Activated CD4-positive, CD25-positive, alpha-beta regulatory T cell treated with anti-CD3 and anti-CD28 coated beads, Interleukin-2, amount 50 U/mL, for 72 hours (primary cell): ENCODE results near the gene UBFD1.
"Not testable (repeated sequence)": the region's sequence is repeated elsewhere in the genome, so short reads cannot be mapped to it uniquely, and the experiment has no call there.

Source experiments
- DNase-seq: peaks from one replicate; pipeline ENCODE4 v3.0.0; 2021

UBFD1 gene

GRCh38 chr16:23570992-23571632 is 13.6 kb downstream of the UBFD1 start:
- DNase-seq: no peak

GRCh38 chr16:23571895-23572294 is 14.4 kb downstream of the UBFD1 start:
- no peak for DNase-seq

DNA sequence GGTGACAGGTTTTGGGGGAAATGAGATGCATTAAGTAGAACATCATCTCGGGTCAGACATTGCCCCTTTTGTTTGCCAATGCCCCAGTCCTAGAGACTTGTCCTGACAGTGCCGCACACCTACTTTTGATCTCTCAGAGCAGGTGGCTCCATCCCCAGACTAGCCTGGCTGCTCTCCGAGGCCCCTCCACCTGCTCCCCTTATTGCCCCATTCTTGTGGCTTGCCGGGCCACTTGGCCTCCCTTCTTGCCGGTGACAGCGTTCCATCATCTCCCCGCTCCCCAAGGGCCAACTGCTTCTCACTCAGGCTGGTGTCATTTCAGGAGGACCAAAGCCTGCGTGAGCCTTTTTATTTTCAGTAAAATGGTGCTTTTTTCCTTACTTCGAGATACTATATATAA is 14.9 kb downstream of the UBFD1 start:
- DNase-seq: no peak

GRCh38 chr16:23573817-23574216 is 16.3 kb downstream of the UBFD1 start:
- DNase-seq: no peak

DNA sequence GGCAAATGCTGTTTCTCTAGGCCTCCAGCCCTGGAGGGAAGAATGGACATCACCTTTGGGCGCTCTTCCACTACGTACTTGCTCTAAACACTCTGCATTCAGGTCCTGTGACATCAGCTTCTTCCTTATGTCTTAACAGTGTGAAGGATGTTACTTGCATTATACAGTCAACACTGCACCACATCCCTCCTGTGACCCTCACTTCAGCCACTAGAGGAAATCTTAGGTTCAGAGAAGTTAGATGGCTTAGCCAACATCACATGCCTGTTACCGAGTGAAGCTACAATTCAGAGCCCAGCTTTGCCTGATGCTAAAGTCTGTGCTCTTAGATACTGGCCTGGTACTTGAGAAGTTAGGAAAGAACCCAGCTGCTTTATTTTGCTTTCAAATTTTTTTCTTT is 18.3 kb downstream of the UBFD1 start:
- DNase-seq: no peak

DNA sequence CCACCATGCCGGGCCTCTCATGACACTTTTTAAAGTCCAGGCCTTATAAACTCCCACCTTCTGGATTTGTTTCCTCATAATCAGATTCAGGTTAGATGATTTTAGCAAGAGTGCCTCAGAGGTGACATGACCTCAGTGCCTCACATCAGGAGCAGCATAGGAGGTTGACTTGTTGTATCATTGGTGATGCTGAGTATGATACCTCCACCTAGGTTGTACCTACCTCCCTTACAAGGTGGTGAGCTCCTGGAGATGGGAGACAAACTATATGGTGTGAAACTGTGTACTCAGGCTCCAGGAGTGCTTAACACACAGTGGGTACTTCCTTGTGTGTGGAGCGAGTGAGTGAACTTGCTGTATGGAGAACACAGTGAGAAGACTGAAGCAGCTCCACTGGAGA is 20.0 kb downstream of the UBFD1 start:
- no peak for DNase-seq

- no peak for DNase-seq
Observed at GRCh38 chr16:23578101-23578830, 20.7 kb downstream of the UBFD1 start.

DNA sequence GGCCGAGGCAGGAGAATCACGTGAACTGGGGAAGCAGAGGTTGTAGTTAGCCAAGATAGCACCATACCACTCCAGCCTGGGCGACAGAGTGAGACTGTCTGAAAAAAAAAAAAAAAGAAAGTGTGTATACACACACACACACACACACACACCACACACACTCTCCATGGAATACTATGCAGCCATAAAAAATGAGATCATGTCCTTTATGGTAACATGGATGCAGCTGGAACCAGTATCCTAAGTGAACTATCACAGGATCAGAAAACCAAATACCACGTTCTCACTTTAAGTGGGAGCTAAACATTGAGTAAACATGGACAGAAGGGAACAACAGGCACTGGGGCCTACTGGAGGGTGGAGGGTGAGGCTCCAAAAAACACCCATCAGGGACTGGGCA is 21.8 kb downstream of the UBFD1 start:
- no peak for DNase-seq

- DNase-seq: no peak
Observed at GRCh38 chr16:23580391-23580790, 22.9 kb downstream of the UBFD1 start.

GRCh38 chr16:23581764-23582163 is 24.2 kb downstream of the UBFD1 start:
- no peak for DNase-seq

DNA sequence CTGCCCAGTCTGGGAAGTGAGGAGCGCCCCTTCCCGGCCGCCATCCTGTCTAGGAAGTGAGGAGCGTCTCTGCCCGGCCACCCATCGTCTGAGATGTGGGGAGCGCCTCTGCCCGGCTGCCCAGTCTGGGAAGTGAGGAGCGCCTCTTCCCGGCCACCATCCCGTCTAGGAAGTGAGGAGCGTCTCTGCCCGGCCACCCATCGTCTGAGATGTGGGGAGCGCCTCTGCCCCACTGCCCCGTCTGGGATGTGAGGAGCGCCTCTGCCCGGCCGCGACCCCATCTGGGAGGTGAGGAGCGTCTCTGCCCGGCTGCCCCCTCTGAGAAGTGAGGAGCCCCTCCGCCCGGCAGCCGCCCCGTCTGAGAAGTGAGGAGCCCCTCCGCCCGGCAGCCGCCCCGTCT is 25.7 kb downstream of the UBFD1 start:
- not testable (repeated sequence) for DNase-seq

DNA sequence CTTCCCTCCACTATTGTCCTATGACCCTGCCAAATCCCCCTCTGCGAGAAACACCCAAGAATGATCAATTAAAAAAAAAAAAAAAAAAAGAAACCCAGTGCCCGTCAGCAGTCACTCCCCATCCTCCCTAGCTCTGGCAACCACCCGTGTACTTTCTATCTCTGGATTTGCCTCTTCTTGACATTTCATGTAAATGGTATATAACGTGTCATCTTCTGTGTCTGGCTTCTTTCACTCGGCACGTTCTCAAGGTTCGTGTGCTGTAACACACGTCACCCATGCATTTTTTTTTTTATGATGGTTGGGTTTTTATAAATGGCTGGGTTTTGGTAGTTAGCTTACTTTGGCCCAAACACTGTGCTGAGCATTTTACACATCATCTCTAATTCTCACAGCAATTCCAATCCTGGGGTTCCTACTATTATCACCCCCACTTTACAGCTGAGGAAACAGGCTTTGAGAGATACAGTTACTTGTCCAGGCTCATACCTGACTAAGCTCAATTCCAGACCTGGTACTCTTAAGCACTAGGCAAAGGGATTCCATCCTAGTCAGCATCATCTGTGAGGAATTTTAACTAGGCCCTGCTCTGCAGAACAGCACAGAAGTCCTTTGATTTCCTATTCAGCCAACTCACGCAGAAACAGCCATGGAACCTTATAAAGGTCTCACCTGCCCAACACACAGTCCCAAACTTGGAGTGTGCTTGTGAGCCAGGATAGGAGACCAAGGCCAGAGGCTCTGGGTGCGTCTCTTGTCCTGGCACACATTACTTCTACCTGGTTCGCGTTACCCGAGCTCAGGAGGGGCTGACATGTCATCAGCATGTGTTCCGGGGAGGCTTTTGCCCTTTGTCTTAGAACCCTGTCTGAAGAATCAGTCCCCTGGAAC is 26.9 kb downstream of the UBFD1 start:
- DNase-seq: no peak

DNA sequence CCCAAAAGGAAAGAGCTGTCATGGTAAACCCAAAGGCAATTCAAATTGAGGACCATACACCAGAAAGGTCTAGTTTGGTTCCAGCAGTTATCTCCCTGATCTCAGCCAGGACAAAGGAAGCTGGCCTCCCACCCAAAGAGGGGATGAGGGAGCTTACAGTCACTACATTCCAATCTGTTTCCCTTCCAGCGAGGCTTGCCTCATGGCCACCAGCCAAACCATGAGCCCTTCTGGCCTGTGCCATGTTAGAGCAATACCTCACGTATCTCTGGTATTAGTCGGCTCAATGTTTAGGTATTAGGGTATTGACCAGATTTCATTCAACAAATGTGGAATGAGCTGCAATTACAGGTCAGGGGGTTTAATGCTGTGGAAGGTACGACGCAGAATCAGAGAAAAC is 30.2 kb downstream of the UBFD1 start:
- no peak for DNase-seq

- no peak for DNase-seq
Observed at GRCh38 chr16:23590181-23590580, 32.7 kb downstream of the UBFD1 start.

- DNase-seq: no peak
Observed at GRCh38 chr16:23594186-23594585, 36.7 kb downstream of the UBFD1 start.

DNA sequence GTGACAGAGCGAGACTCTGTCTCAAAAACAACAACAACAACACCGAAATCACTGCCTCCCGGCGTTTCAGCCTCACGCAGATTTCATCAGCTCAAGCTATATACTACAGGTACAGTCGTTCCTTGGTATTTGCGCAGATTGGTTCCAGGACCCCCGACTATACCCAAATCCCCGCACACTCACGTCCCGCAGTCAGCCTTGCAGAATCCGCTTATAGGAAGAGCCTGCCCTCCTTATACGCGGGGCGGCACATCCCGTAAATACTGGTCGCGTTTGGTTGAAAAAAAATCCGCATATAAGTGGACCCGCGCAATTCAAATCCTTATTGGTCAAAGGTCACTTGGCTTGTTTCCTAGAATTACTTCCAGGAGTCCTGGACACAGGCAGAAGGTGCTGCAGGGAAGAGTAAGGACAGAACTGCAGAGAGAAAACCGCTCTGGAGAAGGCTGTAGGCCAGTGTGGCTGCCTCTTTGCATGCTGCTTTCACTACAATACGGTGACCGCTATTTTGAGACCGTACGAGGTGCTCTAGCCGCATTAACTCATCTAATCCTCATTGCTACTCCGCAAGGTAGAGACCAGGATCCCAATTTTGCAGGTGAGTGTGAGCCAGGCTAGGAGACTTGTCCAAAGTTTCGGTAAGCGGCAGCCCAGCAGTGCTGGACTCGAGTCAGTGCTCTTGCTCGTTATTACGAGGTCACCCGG is 37.9 kb downstream of the UBFD1 start:
- DNase-seq: no peak

GRCh38 chr16:23595951-23596720 is 38.6 kb downstream of the UBFD1 start, which contains the start of gene NDUFAB1:
Gene NDUFAB1, minus strand, starts transcription at chr16:23596316. Its CDS starts 26 bp downstream, at chr16:23596290.
- peak; percentile 94 for DNase-seq

DNA sequence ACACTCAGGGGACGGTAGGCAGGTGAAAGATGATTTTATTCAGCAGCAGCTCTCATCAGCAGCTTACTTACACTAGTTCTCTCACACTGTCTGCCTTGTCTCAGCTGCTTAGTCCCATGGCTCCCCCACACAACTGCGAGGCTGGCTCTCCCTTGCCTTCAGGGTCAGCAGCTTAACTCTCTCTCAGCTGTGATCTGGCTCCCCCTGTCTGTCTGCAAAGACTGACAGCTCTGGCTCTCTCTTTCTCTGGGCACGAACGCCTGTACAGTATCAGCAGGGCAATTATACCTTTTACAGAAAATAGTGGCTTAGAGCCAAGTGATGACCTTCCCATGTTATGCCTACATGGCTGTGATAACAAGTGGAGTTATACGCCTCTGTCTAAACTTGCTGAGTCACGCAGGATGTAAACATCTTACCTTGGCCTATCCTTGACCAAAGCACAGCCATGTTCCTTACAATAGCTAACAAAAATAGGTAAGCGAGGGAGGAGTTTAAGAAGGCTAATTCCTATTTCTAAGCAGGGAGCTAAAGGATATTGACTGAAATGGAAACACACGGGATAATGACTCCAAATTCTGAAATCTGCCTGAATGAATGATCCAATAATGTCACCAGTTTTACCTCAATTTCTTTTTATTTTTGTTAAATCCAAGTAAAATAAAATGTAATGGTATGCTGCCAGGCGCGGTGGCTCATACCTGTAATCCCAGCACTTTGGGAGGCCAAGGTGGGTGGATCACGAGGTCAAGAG is 39.7 kb downstream of the UBFD1 start:
- no peak for DNase-seq

GRCh38 chr16:23607726-23608125 is 50.2 kb downstream of the UBFD1 start:
- no peak for DNase-seq

GRCh38 chr16:23608194-23608593 is 50.7 kb downstream of the UBFD1 start:
- DNase-seq: no peak

DNA sequence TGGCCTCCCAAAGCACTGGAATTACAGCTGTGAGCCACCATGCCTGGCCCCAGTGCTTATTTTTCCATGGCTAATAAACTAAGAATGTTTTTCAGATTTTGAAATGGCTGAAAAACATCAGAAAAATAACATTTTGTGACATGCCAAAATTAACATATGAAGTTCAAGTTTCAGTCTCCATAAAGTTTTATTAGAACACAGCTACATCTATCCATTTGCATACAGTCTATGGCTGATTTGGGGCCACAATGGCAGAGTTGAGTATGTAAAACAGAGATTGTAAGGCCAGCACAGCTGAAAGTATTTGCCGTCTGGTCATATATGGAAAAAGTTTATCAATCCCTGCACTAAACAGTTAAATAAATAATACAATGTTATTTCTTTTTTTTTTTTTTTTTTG is 52.4 kb downstream of the UBFD1 start:
- no peak for DNase-seq
